Pulmonary artery endothelial cell (primary cell): ENCODE results near the gene TMC3. TPM values are rescaled to one million over a fixed set of nuclear protein-coding genes. Genes with fewer than 3 reads are reported as not detected.
"Not testable (repeated sequence)": the region's sequence is repeated elsewhere in the genome, so short reads cannot be mapped to it uniquely, and the experiment has no call there.

ENCODE experiments used
- DNase-seq: peaks from one replicate; pipeline ENCODE4 v3.0.0-alpha.2; 2011; ENCODE audit warnings: low read depth, low spot score
- total RNA-seq: library from RNA; depleted of rRNA; stranded (reverse); fragments of >200 nt; gene quantifications from 2 replicates; pipeline ENCODE4 v1.2.3, GENCODE V29; 2014

TMC3 gene
- total RNA-seq, 1 donor from 2014 or later, result not detected

- DNase-seq, result no peak
These were observed 11.1 kb upstream of the TMC3 start for GRCh38 chr15:81384891-81385720.

- no peak for DNase-seq
These were observed 7.7 kb upstream of the TMC3 start for GRCh38 chr15:81381720-81382119.

- no peak for DNase-seq
These were observed 6.7 kb upstream of the TMC3 start for GRCh38 chr15:81380668-81381067.

- DNase-seq, result no peak
These were observed 6.2 kb upstream of the TMC3 start for GRCh38 chr15:81380203-81380602.

- DNase-seq, result no peak
These were observed 5.3 kb upstream of the TMC3 start for GRCh38 chr15:81379269-81379668.

GRCh38 chr15:81378443-81378842 lies 4.4 kb upstream of the TMC3 start:
- no peak for DNase-seq

- DNase-seq, result no peak
These were observed 3.9 kb upstream of the TMC3 start for GRCh38 chr15:81377871-81378270.

- DNase-seq, result no peak
These were observed 2.2 kb upstream of the TMC3 start for GRCh38 chr15:81376231-81376630.

GRCh38 chr15:81375461-81375860 lies 1.4 kb upstream of the TMC3 start:
- DNase-seq, result no peak

GRCh38 chr15:81373176-81373575 lies 837 bp downstream of the TMC3 start:
- no peak for DNase-seq

GRCh38 chr15:81372575-81372974 lies 1.4 kb downstream of the TMC3 start:
- no peak for DNase-seq

GRCh38 chr15:81363718-81364500 lies 10.1 kb downstream of the TMC3 start:
- no peak for DNase-seq

GRCh38 chr15:81363276-81363675 lies 10.7 kb downstream of the TMC3 start:
- no peak for DNase-seq

GRCh38 chr15:81362790-81363189 lies 11.2 kb downstream of the TMC3 start:
- no peak for DNase-seq

GRCh38 chr15:81361891-81362290 lies 12.1 kb downstream of the TMC3 start:
- no peak for DNase-seq

GRCh38 chr15:81360491-81360890 lies 13.5 kb downstream of the TMC3 start:
- no peak for DNase-seq

GRCh38 chr15:81358248-81358647 lies 15.8 kb downstream of the TMC3 start:
- DNase-seq, result no peak

- DNase-seq, result no peak
These were observed 16.8 kb downstream of the TMC3 start for GRCh38 chr15:81357180-81357686.

- no peak for DNase-seq
These were observed 17.8 kb downstream of the TMC3 start for GRCh38 chr15:81356252-81356651.

GRCh38 chr15:81351651-81352050 lies 22.4 kb downstream of the TMC3 start:
- DNase-seq, result no peak

- DNase-seq, result no peak
These were observed 24.7 kb downstream of the TMC3 start for GRCh38 chr15:81349271-81349670.

GRCh38 chr15:81348691-81349090 lies 25.3 kb downstream of the TMC3 start:
- not testable (repeated sequence) for DNase-seq
